ENCODE measurements around the gene CST6.
"Not testable (repeated sequence)": the region's sequence is repeated elsewhere in the genome, so short reads cannot be mapped to it uniquely, and the experiment has no call there.

The CST6 gene

GRCh38 chr11:65983589-65983987 is 28.2 kb upstream of the CST6 start:
- DNase-seq (ENCODE audit: low spot score) = no peak

- DNase-seq (ENCODE audit: low spot score) = no peak
Observed at GRCh38 chr11:65987336-65987735, 24.5 kb upstream of the CST6 start.

DNA sequence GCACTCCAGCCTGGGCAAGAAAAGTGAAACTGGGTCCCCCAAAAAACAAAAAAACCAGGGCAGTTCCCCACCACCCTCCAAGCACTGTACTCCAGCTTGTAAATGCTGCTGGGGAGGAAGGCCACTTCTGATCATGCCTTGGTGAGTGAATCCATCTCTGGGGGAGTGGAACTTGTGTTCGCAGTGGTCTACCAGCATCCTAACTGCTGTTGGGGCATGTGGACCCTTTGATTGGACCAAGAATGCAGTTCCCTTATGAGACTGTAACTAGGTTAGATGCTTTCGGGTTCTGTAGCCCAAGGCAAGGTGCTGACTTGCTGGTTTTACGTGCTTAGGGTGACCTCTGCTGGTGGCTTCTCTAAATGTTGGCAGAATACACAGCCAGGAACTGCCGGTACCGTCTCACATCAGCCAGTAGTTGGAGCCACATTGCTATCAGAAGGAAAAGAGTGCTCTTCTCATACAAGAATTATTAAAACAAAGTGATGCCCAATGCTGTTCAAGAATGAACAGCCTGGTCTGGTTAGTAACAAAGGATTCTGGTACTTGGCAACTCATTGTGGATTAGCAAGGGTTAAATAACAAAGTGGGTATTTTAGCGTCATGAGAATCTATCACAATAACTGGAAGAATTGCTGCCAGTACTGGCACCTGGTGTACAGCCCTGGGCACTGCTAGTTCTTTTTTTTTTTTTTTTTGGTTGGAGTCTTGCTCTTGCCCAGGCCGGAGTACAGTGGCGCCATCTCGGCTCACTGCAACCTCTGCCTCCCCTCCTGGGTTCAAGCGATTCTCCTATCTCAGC is 22.8 kb upstream of the CST6 start:
- DNase-seq (ENCODE audit: low spot score) = peak; percentile 96

GRCh38 chr11:65992056-65992455 is 19.8 kb upstream of the CST6 start:
- no peak for DNase-seq (ENCODE audit: low spot score)

- no peak for DNase-seq (ENCODE audit: low spot score)
Observed at GRCh38 chr11:65997286-65997685, 14.5 kb upstream of the CST6 start.

- peak; percentile 96 for DNase-seq (ENCODE audit: low spot score)
Observed at GRCh38 chr11:66001942-66002647, 9.7 kb upstream of the CST6 start, which contains the start of the genes BANF1 and EIF1AD. Gene BANF1, plus strand, starts transcription at chr11:66002503. Its CDS starts 748 bp downstream, at chr11:66003251. Gene EIF1AD, minus strand, starts transcription at chr11:66002157. Its CDS starts 1,768 bp downstream, at chr11:66000389.

- DNase-seq (ENCODE audit: low spot score) = no peak
Observed at GRCh38 chr11:66002648-66003225, 9.1 kb upstream of the CST6 start.

DNA sequence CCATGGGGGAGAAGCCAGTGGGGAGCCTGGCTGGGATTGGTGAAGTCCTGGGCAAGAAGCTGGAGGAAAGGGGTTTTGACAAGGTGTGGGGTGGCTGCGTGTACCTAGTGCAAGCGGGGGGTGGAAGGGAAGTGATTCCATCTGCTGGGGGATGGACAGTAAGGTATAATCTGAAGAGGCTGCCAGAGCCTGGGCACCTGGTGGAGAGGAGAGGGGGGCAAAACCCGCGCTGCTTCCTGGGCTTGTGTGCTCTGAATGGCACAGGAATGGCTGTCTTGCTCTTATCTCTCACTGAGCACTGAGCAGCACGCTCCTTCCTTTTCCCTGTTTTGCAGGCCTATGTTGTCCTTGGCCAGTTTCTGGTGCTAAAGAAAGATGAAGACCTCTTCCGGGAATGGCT is 8.5 kb upstream of the CST6 start:
- DNase-seq (ENCODE audit: low spot score) = no peak

- DNase-seq (ENCODE audit: low spot score) = no peak
Observed at GRCh38 chr11:66004186-66004585, 7.6 kb upstream of the CST6 start.

DNA sequence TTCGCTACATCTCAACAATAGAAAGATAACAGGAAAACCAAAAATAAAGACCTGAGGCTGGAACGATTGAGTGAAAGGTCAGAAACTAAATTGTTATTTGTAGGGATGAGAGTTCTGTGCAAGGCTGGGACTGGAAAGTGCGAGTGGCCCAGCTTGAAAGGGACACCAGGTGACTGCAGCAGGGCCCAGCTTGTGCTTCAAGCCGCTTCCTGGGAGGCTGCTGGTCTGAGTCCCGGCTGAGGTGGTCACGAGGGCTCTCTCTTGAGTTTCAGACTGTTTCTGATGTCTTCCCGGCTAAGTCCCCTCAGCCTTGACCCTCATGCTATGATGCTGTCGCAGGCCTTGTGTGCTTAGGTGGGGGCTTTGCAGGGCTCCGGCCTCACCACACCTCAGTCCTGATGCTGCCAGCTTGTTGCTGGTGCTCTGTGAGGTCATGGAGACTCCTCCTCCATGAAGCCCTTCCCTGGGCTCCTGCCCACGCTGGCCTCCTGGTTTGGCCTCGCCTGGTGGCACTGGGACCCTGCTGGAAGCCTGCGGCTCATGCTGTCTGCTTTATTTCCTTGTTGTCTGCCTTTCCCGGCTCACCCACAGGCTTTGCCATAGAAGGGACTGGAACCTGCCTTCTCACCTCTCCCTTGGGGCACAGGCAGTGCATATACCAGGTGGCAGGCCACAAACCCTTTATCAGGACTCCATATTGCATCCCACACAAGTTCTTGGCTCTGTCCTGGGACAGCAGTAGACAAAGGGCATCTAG is 5.5 kb upstream of the CST6 start:
- DNase-seq (ENCODE audit: low spot score) = no peak

DNA sequence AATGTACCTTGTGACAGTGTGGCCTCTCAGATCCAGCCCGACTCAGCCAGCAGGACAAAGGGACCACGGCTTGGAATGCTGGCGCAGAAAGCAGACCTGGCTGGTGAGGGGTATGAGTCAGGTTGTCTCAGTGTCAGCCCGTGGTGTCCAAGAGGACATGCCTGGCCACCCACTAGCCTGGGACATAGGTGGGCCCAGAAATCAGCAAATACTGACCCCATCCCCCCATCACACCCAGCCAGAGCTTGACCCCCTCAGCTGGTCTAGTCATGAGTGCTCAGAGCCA is 5.0 kb upstream of the CST6 start:
- DNase-seq (ENCODE audit: low spot score) = no peak

GRCh38 chr11:66007201-66007634 is 4.6 kb upstream of the CST6 start:
- DNase-seq (ENCODE audit: low spot score) = no peak

GRCh38 chr11:66008095-66008467 is 3.7 kb upstream of the CST6 start:
- DNase-seq (ENCODE audit: low spot score) = no peak

DNA sequence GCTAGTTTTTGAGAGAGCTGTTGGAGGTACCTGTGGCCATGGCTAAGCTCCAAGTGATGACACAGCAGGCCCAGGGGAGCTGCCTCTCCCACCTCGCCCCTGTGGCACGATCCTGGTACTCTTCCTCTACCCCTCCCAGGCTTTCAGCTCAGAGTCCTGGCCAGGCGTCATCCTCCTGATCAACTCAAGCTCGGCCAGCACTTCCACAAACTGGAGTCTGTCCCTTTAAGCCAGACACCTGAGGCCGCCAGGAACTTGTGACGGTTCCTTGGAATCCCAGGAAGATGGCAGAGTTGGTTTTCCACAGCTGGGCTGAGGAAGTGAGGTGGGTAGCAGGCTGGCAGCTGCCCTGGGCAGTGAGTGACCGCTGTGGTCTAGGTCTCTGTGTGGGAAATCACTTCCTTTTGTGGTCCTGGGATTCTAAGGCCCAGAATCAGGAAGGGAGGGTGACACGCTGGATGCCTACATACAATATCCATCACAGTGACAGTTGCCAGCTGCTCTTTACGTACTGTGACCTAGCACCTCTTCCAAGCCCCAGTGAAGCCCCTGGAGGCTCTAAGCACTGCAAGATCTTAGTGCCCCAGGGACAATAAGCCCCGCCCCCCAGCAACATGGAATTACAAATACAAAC is 3.2 kb upstream of the CST6 start:
- no peak for DNase-seq (ENCODE audit: low spot score)

GRCh38 chr11:66010036-66010435 is 1.8 kb upstream of the CST6 start:
- DNase-seq (ENCODE audit: low spot score) = not testable (repeated sequence)

- DNase-seq (ENCODE audit: low spot score) = no peak
Observed at GRCh38 chr11:66011239-66011784, 496 bp upstream of the CST6 start.

DNA sequence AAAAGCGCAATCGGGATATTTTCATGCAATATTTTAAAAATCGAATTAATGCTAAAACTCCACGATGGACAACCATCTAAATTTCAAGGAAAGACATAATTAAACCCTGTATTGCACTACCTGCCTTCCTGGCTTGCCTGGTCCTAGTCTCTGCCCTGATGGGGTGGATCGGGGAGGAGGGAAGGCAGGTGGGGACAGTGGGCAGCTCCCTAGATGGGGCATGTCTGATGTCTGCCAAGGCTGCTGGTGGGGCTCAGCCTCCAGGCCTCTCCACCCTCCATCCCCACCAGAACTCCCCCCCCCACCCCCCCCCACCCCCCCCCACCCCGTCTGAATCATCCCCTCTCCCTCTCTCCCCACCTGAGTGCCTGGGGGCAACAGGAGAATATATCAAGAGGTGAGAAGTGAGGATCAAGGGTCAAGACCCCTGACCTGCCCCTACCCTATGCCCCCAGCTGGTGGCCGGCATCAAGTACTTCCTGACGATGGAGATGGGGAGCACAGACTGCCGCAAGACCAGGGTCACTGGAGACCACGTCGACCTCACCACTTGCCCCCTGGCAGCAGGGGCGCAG is 650 bp downstream of the CST6 start:
- DNase-seq (ENCODE audit: low spot score) = no peak

DNA sequence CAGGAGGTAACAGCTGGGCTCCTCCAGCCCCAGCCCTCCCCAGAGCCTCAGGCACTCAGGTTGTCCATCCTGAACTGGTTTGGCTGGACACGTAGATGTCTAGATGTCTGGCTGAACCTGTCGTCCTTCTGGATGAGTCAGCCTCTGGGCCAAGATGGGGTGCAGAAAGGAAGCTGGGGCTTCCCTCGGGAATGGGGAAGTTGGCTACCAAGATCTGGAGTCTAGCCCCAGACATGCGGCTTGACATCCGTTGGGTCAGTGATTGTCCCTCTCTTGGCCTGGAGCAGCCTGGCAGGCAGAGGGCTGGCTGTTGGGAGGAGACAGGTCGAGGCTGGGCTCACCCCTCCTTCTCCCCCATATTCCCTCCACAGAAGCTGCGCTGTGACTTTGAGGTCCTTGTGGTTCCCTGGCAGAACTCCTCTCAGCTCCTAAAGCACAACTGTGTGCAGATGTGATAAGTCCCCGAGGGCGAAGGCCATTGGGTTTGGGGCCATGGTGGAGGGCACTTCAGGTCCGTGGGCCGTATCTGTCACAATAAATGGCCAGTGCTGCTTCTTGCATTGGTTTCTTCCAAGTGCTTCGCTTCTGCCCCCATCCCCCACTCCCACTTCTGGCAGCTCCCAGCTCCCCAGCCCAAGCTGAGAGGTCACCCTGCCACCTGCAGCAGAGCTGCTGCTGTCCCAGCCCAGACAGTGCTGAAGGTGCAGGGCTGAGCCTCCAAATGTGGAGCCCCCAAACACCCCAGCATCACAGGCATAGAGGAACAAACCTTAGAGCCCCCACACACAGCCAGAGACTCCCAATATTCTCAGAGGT is 1.3 kb downstream of the CST6 start:
- no peak for DNase-seq (ENCODE audit: low spot score)

DNA sequence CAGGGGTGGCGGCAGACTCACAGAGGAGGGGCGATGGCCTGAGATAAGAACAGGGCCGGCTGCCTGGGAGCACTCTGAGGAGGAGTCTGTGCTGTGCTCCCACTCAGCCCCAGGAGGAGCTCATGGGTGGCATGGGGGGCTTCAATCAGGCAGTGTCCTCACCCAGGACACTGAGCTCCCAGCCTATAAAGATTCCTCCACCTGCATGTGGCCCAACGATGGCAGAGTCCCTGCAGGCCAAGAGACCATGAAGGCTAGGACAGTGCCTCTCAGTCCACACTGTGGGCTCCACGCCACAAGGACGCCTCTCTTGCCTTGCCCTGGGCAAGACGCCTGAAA is 1.9 kb downstream of the CST6 start:
- DNase-seq (ENCODE audit: low spot score) = no peak

DNA sequence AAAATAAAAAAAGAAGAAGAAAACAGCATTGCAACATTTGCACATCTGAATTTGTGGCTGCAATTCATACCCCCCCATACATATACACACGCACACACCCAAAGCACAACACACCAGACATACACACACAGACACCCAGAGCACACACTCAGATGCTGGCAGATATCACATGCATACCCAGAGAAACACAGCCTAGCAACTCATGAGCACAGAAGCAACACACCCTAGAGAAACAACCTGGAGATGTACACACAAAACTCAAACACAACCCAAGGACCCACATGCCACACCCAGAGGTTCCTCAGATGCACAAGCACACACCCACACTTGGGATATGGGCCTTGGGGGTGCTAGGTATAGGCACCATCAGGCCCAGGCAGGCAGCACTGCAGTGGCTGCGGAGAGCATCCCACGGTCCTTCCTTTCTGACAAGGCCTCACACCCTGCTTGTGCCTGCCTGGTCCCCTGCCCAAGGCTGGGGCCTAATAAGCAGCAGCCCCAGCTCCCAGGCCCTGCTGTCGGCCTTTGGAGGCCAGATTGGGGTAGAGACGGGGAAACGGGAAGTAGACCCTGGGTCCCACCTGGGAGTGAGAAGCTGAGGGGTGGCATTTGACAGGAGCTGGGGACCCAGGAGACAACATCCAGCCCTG is 3.1 kb downstream of the CST6 start:
- DNase-seq (ENCODE audit: low spot score) = no peak

All from activated CD4-positive, alpha-beta T cell treated with anti-CD3 and anti-CD28 coated beads, Interleukin-2, Interleukin-4, amounts not matched to agents 100 ng/mL and 50 ng/mL, durations not matched to agents 16 hours and 8 hours (primary cell).